MCF 10A (cell line): ENCODE measurements around the gene MTG2. TPM values are rescaled to one million over a fixed set of nuclear protein-coding genes. Genes with fewer than 3 reads are reported as not detected.

Experiments
- BruUV-seq: library from RNA; stranded (reverse); fragments of 400-500 nt; replicated peaks from 2 replicates; lab custom pipeline; 2021; lab: Mats Ljungman, UMichigan
- CTCF ChIA-PET: fragments of 300-600 bp; sonication (Branson Sonifier 250); formaldehyde crosslinking; extraction: SDS; loops from one replicate; lab custom pipeline; 2021; ENCODE audit warnings: antibody characterized with exemption, inconsistent platforms; lab: Yijun Ruan, JAX
- POLR2A ChIA-PET: fragments of 300-600, 350-650 bp; sonication (Branson Sonifier 250); formaldehyde crosslinking; extraction: SDS; loops from one replicate; lab custom pipeline; 2020; ENCODE audit warnings: antibody characterized with exemption, inconsistent platforms; lab: Yijun Ruan, JAX
- DNase-seq: peaks from one replicate; pipeline ENCODE4 v3.0.0-alpha.2; 2018; ENCODE audit not compliant: unreplicated experiment
- H3K27ac Mint-ChIP-seq: one replicate; pipeline ENCODE4 v1.8.0; 2022; ENCODE audit warnings: mild to moderate bottlenecking, low read depth, mixed read lengths; ENCODE audit not compliant: unreplicated experiment
- H3K27me3 Mint-ChIP-seq: one replicate; pipeline ENCODE4 v1.8.0; 2022; ENCODE audit warnings: mixed read lengths; ENCODE audit not compliant: insufficient read depth, unreplicated experiment
- H3K36me3 Mint-ChIP-seq: one replicate; pipeline ENCODE4 v1.8.0; 2022; ENCODE audit warnings: mild to moderate bottlenecking, moderate library complexity, mixed read lengths; ENCODE audit not compliant: insufficient read depth, unreplicated experiment
- H3K4me1 Mint-ChIP-seq: one replicate; pipeline ENCODE4 v1.8.0; 2022; ENCODE audit warnings: mixed read lengths; ENCODE audit not compliant: insufficient read depth, unreplicated experiment
- H3K4me3 Mint-ChIP-seq: one replicate; pipeline ENCODE4 v1.8.0; 2022; ENCODE audit warnings: mild to moderate bottlenecking, moderate library complexity, mixed read lengths; ENCODE audit not compliant: unreplicated experiment
- H3K9me3 Mint-ChIP-seq: one replicate; pipeline ENCODE4 v1.8.0; 2022; ENCODE audit warnings: mixed read lengths; ENCODE audit not compliant: unreplicated experiment
- intact Hi-C: fragments of 100-400 bp; cut with micrococcal nuclease; formaldehyde crosslinking; loops from 2 replicates; pipeline ENCODE4 v1.14.1; 2022
- total RNA-seq: library from RNA; stranded (reverse); gene quantifications from 2 replicates; pipeline ENCODE4 v1.2.3, GENCODE V29; 2022
- TF ChIP-seq, protein P1 (sequence below): fragments of 200-600 bp; IDR thresholded peaks from one replicate; pipeline ENCODE4 v1.8.0; 2022; ENCODE audit warnings: antibody characterized with exemption, mild to moderate bottlenecking; ENCODE audit not compliant: unreplicated experiment

Gene MTG2
- total RNA-seq, 1 experiment from 2014 or later = 61.0 TPM

DNA sequence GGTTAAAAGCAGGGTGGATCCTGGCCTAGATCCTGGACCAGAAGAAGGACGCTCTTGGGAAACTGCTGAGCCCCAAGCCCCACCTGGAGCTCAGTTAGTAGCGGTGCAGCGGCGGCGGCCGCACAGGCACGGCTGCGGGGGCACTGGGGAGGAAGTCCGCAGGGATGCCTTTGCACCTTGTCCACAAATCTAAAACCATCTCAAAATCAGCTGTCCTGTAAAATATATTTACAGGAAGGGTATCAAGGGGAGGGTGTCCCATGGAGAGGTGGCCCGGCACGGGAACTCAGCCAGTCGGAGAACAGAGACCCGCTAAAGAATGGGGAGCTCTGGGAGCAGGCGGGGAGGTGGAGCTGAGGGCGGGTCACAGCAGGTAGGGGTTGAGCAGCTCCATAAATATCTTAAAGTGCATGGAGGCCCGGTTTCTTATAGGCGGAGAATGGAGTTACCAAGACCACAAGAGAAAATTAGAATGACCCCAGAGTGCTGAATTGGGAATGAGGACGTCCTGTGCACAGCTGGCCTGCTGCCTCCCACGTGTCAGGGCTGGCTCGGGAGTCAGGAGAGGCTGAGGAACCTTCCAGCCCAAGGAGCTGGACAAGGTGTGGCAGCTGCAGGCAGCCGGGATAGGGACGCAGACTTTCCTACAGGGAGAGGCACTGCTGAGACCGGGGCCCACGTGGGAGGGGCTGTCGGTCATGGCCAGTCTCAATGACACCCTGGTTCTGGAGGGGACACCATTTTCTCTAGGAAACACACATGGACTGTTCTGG, 8.0 kb downstream of the MTG2 start:
- ChIA-PET POLR2A (interaction anchor here (0.5 to 1.9 kb wide), 4 partner anchors 8 to 49 kb away, joined by 3 to 7 read pairs (median 3); partner anchors contain the start of gene MTG2), CTCF (interaction anchor here (0.6 kb wide), 1 partner anchor 172 kb away, joined by 4 read pairs; no protein-coding TSS in a partner anchor)
- Mint-ChIP-seq H3K4me1 (peaks cover 13% of the 10 kb centered on the region), H3K27ac (no peak overlapping the region), H3K4me3 (no peak overlapping the region), H3K9me3 (no peaks in the 10 kb centered on the region), H3K36me3 (peaks cover 56% of the 10 kb centered on the region), H3K27me3 (no peaks in the 10 kb centered on the region)
- no peak for DNase-seq
- TF ChIP-seq, protein P1, sequence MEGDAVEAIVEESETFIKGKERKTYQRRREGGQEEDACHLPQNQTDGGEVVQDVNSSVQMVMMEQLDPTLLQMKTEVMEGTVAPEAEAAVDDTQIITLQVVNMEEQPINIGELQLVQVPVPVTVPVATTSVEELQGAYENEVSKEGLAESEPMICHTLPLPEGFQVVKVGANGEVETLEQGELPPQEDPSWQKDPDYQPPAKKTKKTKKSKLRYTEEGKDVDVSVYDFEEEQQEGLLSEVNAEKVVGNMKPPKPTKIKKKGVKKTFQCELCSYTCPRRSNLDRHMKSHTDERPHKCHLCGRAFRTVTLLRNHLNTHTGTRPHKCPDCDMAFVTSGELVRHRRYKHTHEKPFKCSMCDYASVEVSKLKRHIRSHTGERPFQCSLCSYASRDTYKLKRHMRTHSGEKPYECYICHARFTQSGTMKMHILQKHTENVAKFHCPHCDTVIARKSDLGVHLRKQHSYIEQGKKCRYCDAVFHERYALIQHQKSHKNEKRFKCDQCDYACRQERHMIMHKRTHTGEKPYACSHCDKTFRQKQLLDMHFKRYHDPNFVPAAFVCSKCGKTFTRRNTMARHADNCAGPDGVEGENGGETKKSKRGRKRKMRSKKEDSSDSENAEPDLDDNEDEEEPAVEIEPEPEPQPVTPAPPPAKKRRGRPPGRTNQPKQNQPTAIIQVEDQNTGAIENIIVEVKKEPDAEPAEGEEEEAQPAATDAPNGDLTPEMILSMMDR = no peak
- no TSS peak for BruUV-seq
- intact Hi-C loops = no loop called here

DNA sequence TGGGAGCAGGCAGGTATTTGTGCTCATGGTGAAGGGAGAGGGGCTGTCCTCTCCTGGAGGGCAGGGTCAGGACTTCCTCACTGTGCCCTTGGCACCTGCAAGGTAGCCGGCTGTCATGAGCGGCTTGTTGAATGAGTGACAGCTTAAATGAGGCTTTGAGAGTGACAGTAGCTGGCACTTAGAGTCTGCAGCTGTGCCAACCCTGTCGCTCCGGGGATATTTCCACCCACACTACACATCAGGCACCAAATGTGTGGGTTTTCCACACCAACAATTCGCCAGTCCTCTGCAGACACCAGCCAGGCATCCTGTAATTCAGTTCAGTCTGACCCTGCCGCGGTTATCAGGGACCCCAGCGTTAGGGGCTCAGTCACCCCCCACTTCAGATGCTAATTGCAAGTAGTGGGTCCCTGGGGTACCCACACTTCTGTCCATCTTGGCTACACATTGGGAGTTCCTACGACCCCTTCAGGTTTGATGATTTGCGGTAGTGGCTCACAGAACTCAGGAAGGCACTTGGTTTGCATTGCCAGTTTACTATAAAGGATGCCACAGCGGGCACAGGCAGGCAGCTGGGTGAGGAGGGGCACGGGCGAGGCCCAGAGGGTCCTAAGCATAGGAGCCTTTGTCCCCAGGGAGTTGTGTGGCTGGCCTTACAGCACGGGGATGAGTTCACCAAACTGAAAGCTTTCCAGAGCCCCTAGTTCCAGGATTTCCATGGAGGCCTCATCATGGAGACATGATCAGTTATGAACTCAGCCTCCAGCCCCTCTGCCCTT, 9.1 kb downstream of the MTG2 start:
- CTCF ChIA-PET = no interaction called here
- Mint-ChIP-seq H3K27ac (no peak overlapping the region), H3K4me3 (no peak overlapping the region), H3K36me3 (peaks cover 66% of the 10 kb centered on the region), H3K9me3 (no peaks in the 10 kb centered on the region), H3K27me3 (no peaks in the 10 kb centered on the region), H3K4me1 (peaks cover 9% of the 10 kb centered on the region)
- intact Hi-C loops = no loop called here
- no peak for DNase-seq
- BruUV-seq = no TSS peak
- POLR2A ChIA-PET = interaction anchor here (1.9 kb wide), 1 partner anchor 9 kb away, joined by 7 read pairs; the partner anchor contains the start of gene MTG2
- TF ChIP-seq, protein P1 = no peak

DNA sequence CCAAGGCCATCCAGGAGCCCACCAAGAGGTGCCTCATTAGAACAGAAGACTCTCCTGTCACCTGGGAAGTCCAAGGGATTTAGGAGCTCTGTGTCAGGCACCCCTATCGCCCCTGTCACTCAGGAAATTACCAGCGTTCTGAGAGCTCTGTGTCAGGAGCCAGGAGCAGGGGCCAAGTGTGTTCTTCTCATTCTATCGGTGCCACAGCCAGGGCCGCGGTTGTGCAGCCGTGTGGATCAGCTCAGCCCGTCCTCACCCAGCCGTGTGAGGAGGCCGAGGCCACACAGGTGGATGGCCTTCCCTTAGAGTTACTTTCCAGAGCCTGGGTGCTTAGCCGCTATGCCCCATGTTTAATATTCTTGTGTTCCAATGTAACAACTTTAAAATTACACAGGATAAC, 9.8 kb downstream of the MTG2 start:
- ChIA-PET POLR2A (interaction anchor here (1.9 kb wide), 1 partner anchor 10 kb away, joined by 7 read pairs; the partner anchor contains the start of gene MTG2), CTCF (no interaction called here)
- H3K9me3 Mint-ChIP-seq = no peaks in the 10 kb centered on the region
- no peaks in the 10 kb centered on the region for H3K27me3 Mint-ChIP-seq
- intact Hi-C loops = no loop called here
- peaks cover 73% of the 10 kb centered on the region for H3K36me3 Mint-ChIP-seq
- H3K4me1 Mint-ChIP-seq = peaks cover 3% of the 10 kb centered on the region
- no peak overlapping the region for H3K27ac Mint-ChIP-seq
- no peak overlapping the region for H3K4me3 Mint-ChIP-seq
- TF ChIP-seq, protein P1 = no peak
- DNase-seq = no peak
- no TSS peak for BruUV-seq
